Trophoblast cell (in vitro differentiated cells and primary cell): Measurements from ENCODE around the gene COMMD4.

Experiments used
- DNase-seq, 2 donors: peaks; one replicate each; pipeline ENCODE4 v3.0.0-alpha.2; 2016
- H2AFZ ChIP-seq: 2 replicates; pipeline ENCODE4 v1.6.1; 2013; ENCODE audit warnings: low read length, moderate library complexity, mild to moderate bottlenecking; ENCODE audit not compliant: insufficient read depth, poor library complexity
- H2AK5ac ChIP-seq: 2 replicates; pipeline ENCODE4 v1.6.1; 2013; ENCODE audit warnings: mild to moderate bottlenecking, low read length
- H2BK120ac ChIP-seq: 2 replicates; pipeline ENCODE4 v1.6.1; 2013; ENCODE audit warnings: low read length, mild to moderate bottlenecking, moderate library complexity; ENCODE audit not compliant: insufficient read depth, poor library complexity
- H2BK12ac ChIP-seq: 2 replicates; pipeline ENCODE4 v1.6.1; 2013; ENCODE audit warnings: mild to moderate bottlenecking, low read length, moderate library complexity
- H2BK5ac ChIP-seq: 2 replicates; pipeline ENCODE4 v1.6.1; 2013; ENCODE audit warnings: low read length, low read depth, moderate library complexity, mild to moderate bottlenecking; ENCODE audit not compliant: poor library complexity
- H3K14ac ChIP-seq: 2 replicates; pipeline ENCODE4 v1.6.1; 2013; ENCODE audit warnings: mild to moderate bottlenecking, low read length
- H3K18ac ChIP-seq: 2 replicates; pipeline ENCODE4 v1.6.1; 2013; ENCODE audit warnings: mild to moderate bottlenecking, low read length
- H3K23ac ChIP-seq: 2 replicates; pipeline ENCODE4 v1.6.1; 2013; ENCODE audit warnings: low read length
- H3K27ac ChIP-seq: 2 replicates; pipeline ENCODE4 v1.5.1; 2013; ENCODE audit warnings: low read depth, mild to moderate bottlenecking, inconsistent platforms, low read length, moderate library complexity
- H3K27me3 ChIP-seq: 2 replicates; pipeline ENCODE4 v1.6.1; 2013; ENCODE audit warnings: inconsistent platforms, mild to moderate bottlenecking, low read length, moderate library complexity; ENCODE audit not compliant: insufficient read depth
- H3K36me3 ChIP-seq, 2 experiments: 1 replicate in 1 of 2; 2 replicates in 1 of 2; pipeline ENCODE4 v1.6.1; 2013; ENCODE audit warnings: low read length in 2 of 2, mild to moderate bottlenecking in 2 of 2, moderate library complexity in 1 of 2; ENCODE audit not compliant: insufficient read depth in 2 of 2, control insufficient read depth in 1 of 2
- H3K4ac ChIP-seq: 2 replicates; pipeline ENCODE4 v1.6.1; 2013; ENCODE audit warnings: low read depth, mild to moderate bottlenecking, low read length, moderate library complexity
- H3K4me1 ChIP-seq, 2 experiments: 1 replicate in 1 of 2; 2 replicates in 1 of 2; pipeline ENCODE4 v1.6.1; 2013; ENCODE audit warnings: low read length in 2 of 2, mild to moderate bottlenecking in 2 of 2, moderate library complexity in 1 of 2; ENCODE audit not compliant: insufficient read depth in 2 of 2, control insufficient read depth in 1 of 2
- H3K4me2 ChIP-seq: 2 replicates; pipeline ENCODE4 v1.6.1; 2013; ENCODE audit warnings: inconsistent platforms, mild to moderate bottlenecking, low read length, moderate library complexity
- H3K4me3 ChIP-seq: 2 replicates; pipeline ENCODE4 v1.5.1; 2013; ENCODE audit warnings: mild to moderate bottlenecking, low read depth, low read length, inconsistent platforms
- H3K79me1 ChIP-seq: one replicate; pipeline ENCODE4 v1.6.1; 2013; ENCODE audit warnings: low read length
- H3K79me2 ChIP-seq: 2 replicates; pipeline ENCODE4 v1.6.1; 2013; ENCODE audit warnings: low read length, mild to moderate bottlenecking; ENCODE audit not compliant: control insufficient read depth, insufficient read depth, poor library complexity
- H3K9ac ChIP-seq: 2 replicates; pipeline ENCODE4 v1.6.1; 2013; ENCODE audit warnings: mild to moderate bottlenecking, low read length
- H3K9me3 ChIP-seq: 2 replicates; pipeline ENCODE4 v1.6.1; 2013; ENCODE audit warnings: low read depth, mild to moderate bottlenecking, control low read depth, inconsistent platforms, low read length; ENCODE audit not compliant: insufficient read depth
- H4K12ac ChIP-seq: 2 replicates; pipeline ENCODE4 v1.6.1; 2013; ENCODE audit warnings: low read depth, mild to moderate bottlenecking, low read length, moderate library complexity
- H4K8ac ChIP-seq: 2 replicates; pipeline ENCODE4 v1.6.1; 2013; ENCODE audit warnings: low read depth, mild to moderate bottlenecking, low read length, moderate library complexity
- H4K91ac ChIP-seq: one replicate; pipeline ENCODE4 v1.6.1; 2013; ENCODE audit warnings: low read depth, mild to moderate bottlenecking, low read length, moderate library complexity
- WGBS: extraction: QIAGEN DNeasy Blood & Tissue Kit; methylation state at CpG from one replicate; pipeline ENCODE4 v1.1.7; 2013; ENCODE audit warnings: missing lambda C conversion rate; ENCODE audit not compliant: insufficient read length, insufficient coverage; ENCODE audit errors: extremely low coverage; 5-methylcytosine and 5-hydroxymethylcytosine counted together

Gene COMMD4

DNA sequence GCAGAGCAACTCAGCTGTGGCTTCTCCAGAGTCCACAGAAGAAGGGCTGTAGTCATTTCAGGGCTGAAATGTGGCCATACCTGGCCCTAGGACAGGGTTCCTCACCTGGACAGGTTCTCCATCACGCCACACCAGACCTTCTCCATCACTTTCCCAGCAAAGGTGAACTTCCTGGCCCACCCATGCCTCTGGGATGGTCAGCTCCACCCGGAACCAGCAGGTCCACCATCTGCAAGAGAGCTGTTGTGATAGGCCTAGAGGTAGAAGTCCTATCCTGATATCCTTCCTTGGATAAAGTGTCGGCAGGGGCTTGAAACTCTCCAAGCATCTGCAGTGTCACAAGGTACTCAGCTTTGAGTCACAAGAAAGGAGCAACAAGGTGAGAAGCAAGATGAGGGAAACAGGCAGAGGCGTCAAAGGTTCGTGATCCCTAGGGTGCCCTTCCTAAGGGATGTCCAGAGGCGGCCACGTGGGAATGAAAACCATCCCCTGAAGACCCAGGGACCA is 31.6 kb downstream of the COMMD4 start:
- Histone ChIP-seq H3K4me3 (no peak overlapping the region), H4K91ac (no peak overlapping the region), H2AK5ac (no peak overlapping the region), H3K9me3 (no peaks in the 10 kb centered on the region), H2AFZ (no peak overlapping the region), H3K27ac (no peak overlapping the region), H3K79me2 (peaks cover 4% of the 10 kb centered on the region), H3K79me1 (peaks cover 8% of the 10 kb centered on the region), H3K27me3 (no peaks in the 10 kb centered on the region), H3K18ac (no peak overlapping the region), H3K23ac (no peak overlapping the region), H3K36me3 (peaks cover 34 to 48% of the 10 kb centered on the region in 2 experiments), H3K14ac (no peak overlapping the region), H3K9ac (no peak overlapping the region), H3K4me2 (peak overlapping the region; percentile 20), H4K8ac (no peak overlapping the region), H2BK120ac (no peak overlapping the region), H2BK12ac (no peak overlapping the region), H4K12ac (no peak overlapping the region), H3K4me1 (peaks cover 3 to 9% of the 10 kb centered on the region in 2 experiments), H3K4ac (no peak overlapping the region), H2BK5ac (no peak overlapping the region)
- no peak for DNase-seq
- no CpG with 5 or more reads among the region's 7 CpGs for WGBS

DNA sequence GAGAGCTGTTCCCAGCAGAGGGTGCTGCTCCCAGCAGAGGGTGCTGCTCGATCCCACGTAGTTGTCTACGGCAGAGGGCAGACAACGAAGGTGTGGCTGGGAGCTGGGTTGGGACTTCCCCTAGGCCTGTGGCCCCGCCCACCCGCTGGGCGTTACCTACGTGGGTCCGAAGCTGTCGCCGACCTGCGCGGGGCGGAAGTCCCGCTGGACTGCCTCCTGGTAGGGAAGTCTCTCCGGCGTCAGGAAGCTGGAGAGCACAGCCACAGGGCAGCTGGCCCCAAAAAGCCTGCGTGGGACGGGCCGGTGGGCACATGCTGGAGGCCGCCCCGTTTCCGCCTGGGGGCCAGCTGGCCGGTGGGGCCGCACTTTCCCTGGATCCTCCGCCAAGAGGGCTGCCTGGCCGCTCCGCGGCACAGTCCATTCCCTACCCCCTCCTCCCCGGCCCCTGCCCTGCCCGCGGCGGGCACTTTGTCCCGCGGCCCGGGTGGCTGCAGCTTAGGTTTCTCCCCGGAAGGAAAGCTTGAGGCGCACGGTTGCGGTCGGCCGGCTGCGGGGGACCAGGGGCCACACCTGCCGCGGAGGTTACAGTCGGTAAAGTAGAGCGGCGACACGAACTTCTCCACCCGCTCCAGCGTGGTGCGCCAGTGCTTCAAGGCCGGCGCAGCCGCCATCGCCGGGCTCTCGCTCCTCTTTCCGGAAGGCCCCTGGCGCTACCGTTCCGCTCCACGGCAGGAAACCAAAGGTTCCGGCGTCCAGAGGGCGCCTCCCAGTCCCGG is 32.2 kb downstream of the COMMD4 start, which contains the start of gene MAN2C1:
MAN2C1 (minus strand) TSS at position 695 of the 776 bp plus-strand sequence; CDS start at position 671, 24 bp downstream.
- Histone ChIP-seq H3K18ac (peak within 1 kb of the TSS; percentile 91), H3K79me2 (peaks cover 4% of the 10 kb centered on the region), H2BK5ac (peak within 1 kb of the TSS; percentile 80), H2AK5ac (peak within 1 kb of the TSS; percentile 82), H3K27ac (peak within 1 kb of the TSS; percentile 93), H3K27me3 (no peaks in the 10 kb centered on the region), H3K23ac (no peak within 1 kb of the TSS), H3K9me3 (no peaks in the 10 kb centered on the region), H2BK12ac (no peak within 1 kb of the TSS), H2AFZ (peak within 1 kb of the TSS; percentile 75), H3K9ac (peak within 1 kb of the TSS; percentile 92), H3K79me1 (peaks cover 8% of the 10 kb centered on the region), H3K4me1 (peaks cover 3 to 9% of the 10 kb centered on the region in 2 experiments), H2BK120ac (peak within 1 kb of the TSS; percentile 52), H4K12ac (peak within 1 kb of the TSS; percentile 87), H3K4ac (peak within 1 kb of the TSS; percentile 85), H3K4me2 (peak within 1 kb of the TSS; percentile 94), H3K14ac (peak within 1 kb of the TSS; percentile 93), H4K91ac (peak within 1 kb of the TSS; percentile 84), H3K36me3 (peaks cover 31 to 49% of the 10 kb centered on the region in 2 experiments), H3K4me3 (peak within 1 kb of the TSS; percentile 89), H4K8ac (peak within 1 kb of the TSS; percentile 92)
- peak; percentile 99 for DNase-seq
- no CpG with 5 or more reads among the region's 67 CpGs for WGBS

GRCh38 chr15:75368689-75369239 is 32.9 kb downstream of the COMMD4 start:
- Histone ChIP-seq H3K4me1 (peaks cover 3 to 9% of the 10 kb centered on the region in 2 experiments), H3K4ac (no peak overlapping the region), H4K8ac (peak overlapping the region; percentile 21), H2AK5ac (peak overlapping the region; percentile 19), H3K79me1 (peaks cover 8% of the 10 kb centered on the region), H3K4me3 (peak overlapping the region; percentile 89), H4K91ac (peak overlapping the region; percentile 84), H2AFZ (peak overlapping the region; percentile 75), H3K18ac (no peak overlapping the region), H3K27me3 (no peaks in the 10 kb centered on the region), H2BK12ac (no peak overlapping the region), H3K36me3 (peaks cover 32 to 50% of the 10 kb centered on the region in 2 experiments), H3K79me2 (peaks cover 4% of the 10 kb centered on the region), H3K14ac (peak overlapping the region; percentile 85), H3K23ac (no peak overlapping the region), H4K12ac (peak overlapping the region; percentile 8), H3K9me3 (no peaks in the 10 kb centered on the region), H3K27ac (peak overlapping the region; percentile 93), H2BK5ac (peak overlapping the region; percentile 80), H2BK120ac (peak overlapping the region; percentile 8), H3K4me2 (peak overlapping the region; percentile 94), H3K9ac (peak overlapping the region; percentile 88)
- peak in 1 of 2 donors; percentile 2 for DNase-seq
- WGBS: no CpG with 5 or more reads among the region's 23 CpGs

DNA sequence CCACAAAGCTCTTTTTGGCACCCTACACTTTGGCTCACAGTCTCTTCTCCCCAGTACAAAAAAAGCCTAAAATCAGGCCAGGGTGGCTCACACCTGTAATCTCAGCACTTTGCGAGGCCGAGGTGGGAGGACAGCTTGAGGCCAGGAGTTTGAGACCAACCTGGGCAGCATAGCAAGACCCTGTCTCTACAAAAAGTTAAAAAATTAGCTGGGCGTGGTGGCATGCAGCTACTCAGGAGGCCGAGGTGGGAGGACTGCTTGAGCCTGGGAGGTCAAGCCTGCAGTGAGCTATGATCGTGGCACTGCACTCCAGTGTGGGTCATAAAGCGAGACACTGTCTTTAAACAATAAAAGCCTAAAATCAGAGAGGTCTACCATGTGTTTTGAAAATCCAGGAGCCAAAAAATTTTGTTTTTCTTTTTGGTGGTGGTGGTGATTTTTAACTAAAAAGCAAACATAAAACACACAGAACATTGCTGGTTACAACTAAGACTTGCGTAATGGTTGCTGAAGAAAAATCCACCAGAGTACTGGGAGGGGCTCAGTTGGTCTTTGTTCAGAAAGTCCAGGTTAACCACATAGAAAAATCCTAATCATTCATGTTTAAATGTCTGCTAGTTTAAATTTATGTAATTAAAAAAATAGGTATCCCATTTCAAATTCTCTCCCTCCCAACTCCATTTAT is 34.2 kb downstream of the COMMD4 start:
- no peaks in the 10 kb centered on the region for H3K27me3 ChIP-seq
- H2AK5ac ChIP-seq: no peak overlapping the region
- H3K4me3 ChIP-seq: no peak overlapping the region
- H3K79me2 ChIP-seq: peaks cover 4% of the 10 kb centered on the region
- no peak overlapping the region for H3K27ac ChIP-seq
- no peak overlapping the region for H4K8ac ChIP-seq
- no peak overlapping the region for H3K14ac ChIP-seq
- no CpG with 5 or more reads among the region's 7 CpGs for WGBS
- H3K9me3 ChIP-seq: no peaks in the 10 kb centered on the region
- no peak overlapping the region for H3K18ac ChIP-seq
- no peak overlapping the region for H3K4me2 ChIP-seq
- peak overlapping the region; percentile 24 for H3K4ac ChIP-seq
- H2BK12ac ChIP-seq: no peak overlapping the region
- peaks cover 8% of the 10 kb centered on the region for H3K79me1 ChIP-seq
- no peak for DNase-seq
- H4K12ac ChIP-seq: no peak overlapping the region
- peaks cover 3 to 9% of the 10 kb centered on the region in 2 experiments for H3K4me1 ChIP-seq
- H2BK5ac ChIP-seq: no peak overlapping the region
- no peak overlapping the region for H2BK120ac ChIP-seq
- H3K9ac ChIP-seq: no peak overlapping the region
- H4K91ac ChIP-seq: no peak overlapping the region
- H3K23ac ChIP-seq: no peak overlapping the region
- no peak overlapping the region for H2AFZ ChIP-seq
- peaks cover 26 to 48% of the 10 kb centered on the region in 2 experiments for H3K36me3 ChIP-seq
